Endodermal cell (in vitro differentiated cells): Measurements from ENCODE around the gene ELOVL3. TPM values are rescaled to one million over a fixed set of nuclear protein-coding genes. Genes with fewer than 3 reads are reported as not detected.

Source experiments
- DNase-seq: peaks from one replicate; pipeline ENCODE4 v3.0.0-alpha.2; 2017
- H3K27ac ChIP-seq: 2 replicates; pipeline ENCODE4 v1.5.1; 2013; ENCODE audit warnings: mild to moderate bottlenecking, low read depth, low read length, moderate library complexity
- H3K27me3 ChIP-seq: 2 replicates; pipeline ENCODE4 v1.6.1; 2013; ENCODE audit warnings: mild to moderate bottlenecking, low read length, moderate library complexity; ENCODE audit not compliant: insufficient read depth, control insufficient read depth, poor library complexity, severe bottlenecking
- H3K36me3 ChIP-seq: 2 replicates; pipeline ENCODE4 v1.7.0; 2013; ENCODE audit warnings: mild to moderate bottlenecking, low read length, moderate library complexity; ENCODE audit not compliant: control insufficient read depth, insufficient read depth
- H3K4me1 ChIP-seq: one replicate; pipeline ENCODE4 v1.7.0; 2013; ENCODE audit warnings: low read length; ENCODE audit not compliant: control insufficient read depth, insufficient read depth
- H3K4me3 ChIP-seq: 2 replicates; pipeline ENCODE4 v1.5.1; 2013; ENCODE audit warnings: mild to moderate bottlenecking, low read length, moderate library complexity
- H3K9ac ChIP-seq: 2 replicates; pipeline ENCODE4 v1.6.1; 2013; ENCODE audit warnings: mild to moderate bottlenecking, low read length, moderate library complexity; ENCODE audit not compliant: poor library complexity, severe bottlenecking; ENCODE audit errors: extremely low read depth
- H3K9me3 ChIP-seq: 2 replicates; pipeline ENCODE4 v1.6.1; 2013; ENCODE audit warnings: mild to moderate bottlenecking, low read length, moderate library complexity; ENCODE audit not compliant: control insufficient read depth
- H3K27ac Mint-ChIP-seq: 2 replicates; pipeline ENCODE4 v1.8.0; 2020; ENCODE audit warnings: mixed read lengths
- H3K27me3 Mint-ChIP-seq: 2 replicates; pipeline ENCODE4 v1.8.0; 2021; ENCODE audit warnings: mild to moderate bottlenecking, mixed read lengths; ENCODE audit not compliant: insufficient read depth
- H3K36me3 Mint-ChIP-seq: 2 replicates; pipeline ENCODE4 v1.8.0; 2020; ENCODE audit warnings: low read depth, mixed read lengths
- H3K4me1 Mint-ChIP-seq: 2 replicates; pipeline ENCODE4 v1.8.0; 2020; ENCODE audit warnings: mixed read lengths
- H3K4me3 Mint-ChIP-seq: 2 replicates; pipeline ENCODE4 v1.8.0; 2020; ENCODE audit warnings: mild to moderate bottlenecking, moderate library complexity, mixed read lengths
- H3K9me3 Mint-ChIP-seq: 2 replicates; pipeline ENCODE4 v1.8.0; 2020; ENCODE audit warnings: mild to moderate bottlenecking, mixed read lengths
- WGBS, 2 experiments: methylation state at CpG; one replicate each; pipeline versions ENCODE4 v1.1.5 to v1.1.7; 2013; ENCODE audit warnings: missing lambda C conversion rate in 2 of 2, mixed read lengths in 1 of 2; ENCODE audit not compliant: insufficient coverage in 1 of 2, insufficient read length in 1 of 2; 5-methylcytosine and 5-hydroxymethylcytosine counted together
- total RNA-seq, 2 donors: library from RNA; stranded (reverse); fragmentation: NEBNext Ultra II Directional in 1 of 2; extraction: Animal tissue kit (Norgen Biotek cat#: 25700) in 1 of 2; gene quantifications; 2 replicates in 1 of 2; 3 replicates in 1 of 2; pipeline ENCODE4 v1.2.1, GENCODE V29; 2021
- TF ChIP-seq, protein P1 (sequence below): fragments of 200-600 bp; sonication (generic); conservative IDR thresholded peaks from 2 replicates; pipeline ENCODE4 v1.5.0; 2021; ENCODE audit warnings: antibody characterized with exemption, mild to moderate bottlenecking

The ELOVL3 gene
- total RNA-seq, 2 donors from 2014 or later = not detected

DNA sequence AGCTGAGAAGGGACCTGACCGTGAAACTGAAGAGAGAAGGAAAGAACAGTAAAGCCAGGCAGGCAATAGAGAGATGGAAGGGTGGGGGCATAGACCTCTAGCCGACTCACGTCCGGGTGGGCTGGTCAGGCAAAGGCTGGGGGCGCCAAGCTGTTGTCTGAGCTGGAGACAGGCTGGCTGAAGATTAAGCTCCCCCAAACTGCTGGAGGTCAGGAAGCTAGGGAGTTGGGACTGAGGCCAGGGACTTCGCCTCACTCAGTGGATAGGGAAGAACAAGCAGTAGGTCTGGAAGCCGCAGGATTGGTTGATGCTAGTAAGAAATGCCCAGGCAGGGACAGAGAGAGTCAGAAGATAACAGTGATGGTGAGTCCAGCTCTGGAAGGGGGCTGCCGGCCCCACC, 9.9 kb downstream of the ELOVL3 start:
- Mint-ChIP-seq H3K36me3 (no peaks in the 10 kb centered on the region), H3K4me1 (peaks cover 5% of the 10 kb centered on the region), H3K27ac (no peak overlapping the region), H3K27me3 (peaks cover 98% of the 10 kb centered on the region), H3K9me3 (no peaks in the 10 kb centered on the region), H3K4me3 (no peak overlapping the region)
- Histone ChIP-seq H3K4me1 (no peaks in the 10 kb centered on the region), H3K36me3 (no peaks in the 10 kb centered on the region), H3K27me3 (peaks cover 98% of the 10 kb centered on the region), H3K9ac (no peak overlapping the region), H3K9me3 (no peaks in the 10 kb centered on the region), H3K27ac (no peak overlapping the region), H3K4me3 (no peak overlapping the region)
- DNase-seq = no peak
- 75 to 79% methylated on average over 8 of the region's 8 CpGs for WGBS, 2 experiments
- TF ChIP-seq, protein P1, sequence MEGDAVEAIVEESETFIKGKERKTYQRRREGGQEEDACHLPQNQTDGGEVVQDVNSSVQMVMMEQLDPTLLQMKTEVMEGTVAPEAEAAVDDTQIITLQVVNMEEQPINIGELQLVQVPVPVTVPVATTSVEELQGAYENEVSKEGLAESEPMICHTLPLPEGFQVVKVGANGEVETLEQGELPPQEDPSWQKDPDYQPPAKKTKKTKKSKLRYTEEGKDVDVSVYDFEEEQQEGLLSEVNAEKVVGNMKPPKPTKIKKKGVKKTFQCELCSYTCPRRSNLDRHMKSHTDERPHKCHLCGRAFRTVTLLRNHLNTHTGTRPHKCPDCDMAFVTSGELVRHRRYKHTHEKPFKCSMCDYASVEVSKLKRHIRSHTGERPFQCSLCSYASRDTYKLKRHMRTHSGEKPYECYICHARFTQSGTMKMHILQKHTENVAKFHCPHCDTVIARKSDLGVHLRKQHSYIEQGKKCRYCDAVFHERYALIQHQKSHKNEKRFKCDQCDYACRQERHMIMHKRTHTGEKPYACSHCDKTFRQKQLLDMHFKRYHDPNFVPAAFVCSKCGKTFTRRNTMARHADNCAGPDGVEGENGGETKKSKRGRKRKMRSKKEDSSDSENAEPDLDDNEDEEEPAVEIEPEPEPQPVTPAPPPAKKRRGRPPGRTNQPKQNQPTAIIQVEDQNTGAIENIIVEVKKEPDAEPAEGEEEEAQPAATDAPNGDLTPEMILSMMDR = no peak

DNA sequence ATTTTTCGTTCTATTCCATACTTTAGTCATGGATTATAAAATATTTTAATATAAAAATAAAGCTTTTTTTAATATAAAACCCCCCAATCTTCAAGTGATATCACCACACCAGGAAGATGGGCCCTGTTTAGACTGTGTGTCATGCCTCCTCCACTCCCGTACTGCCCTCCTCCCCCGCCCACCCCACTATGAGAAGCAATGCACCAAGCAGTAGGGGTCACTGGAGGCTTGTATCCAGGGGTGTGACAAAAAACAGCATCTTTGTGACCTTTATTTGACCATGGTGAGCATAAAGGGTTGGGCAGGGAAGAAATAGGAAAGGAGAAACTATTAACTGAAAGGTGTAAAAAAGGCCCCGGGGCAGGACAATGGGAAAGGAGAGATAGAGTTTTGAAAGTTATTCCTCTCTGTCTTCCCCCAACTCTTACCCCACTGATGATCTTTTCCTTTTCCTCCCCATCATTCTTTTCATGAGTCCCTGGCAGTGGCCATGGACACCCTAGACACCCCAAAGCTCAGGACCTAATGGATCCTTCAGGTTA, 11.7 kb downstream of the ELOVL3 start:
- no peak overlapping the region for H3K4me3 Mint-ChIP-seq
- H3K4me1 ChIP-seq = no peaks in the 10 kb centered on the region

DNA sequence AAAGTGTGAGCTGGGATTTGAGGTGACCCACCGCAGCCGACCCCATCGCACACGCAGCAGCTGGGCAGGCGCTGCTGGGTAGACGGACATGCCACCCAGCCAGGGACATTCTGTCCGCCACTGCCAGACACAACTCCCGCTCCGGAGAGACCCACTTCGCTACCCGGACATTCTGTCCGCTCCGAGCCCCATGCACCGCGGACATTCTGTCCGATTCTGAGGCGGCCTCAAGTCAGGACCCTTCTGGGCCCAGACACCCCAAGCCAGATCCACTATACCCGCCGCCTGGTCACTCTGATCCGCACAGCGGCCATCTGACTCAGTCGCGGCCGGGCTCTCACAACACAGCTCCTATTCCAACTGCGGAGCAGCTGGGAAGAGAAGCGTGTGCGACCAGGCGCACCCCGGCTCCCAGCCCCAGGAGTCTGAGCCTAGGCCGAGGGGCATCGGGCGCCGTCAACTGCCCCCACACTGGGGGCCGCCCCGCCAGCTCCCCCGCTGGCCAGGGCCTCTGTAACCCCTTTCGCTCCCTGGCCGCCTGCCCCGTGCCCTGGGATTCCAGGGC, 14.4 kb downstream of the ELOVL3 start:
- Histone ChIP-seq H3K27me3 (peaks cover 79% of the 10 kb centered on the region), H3K4me3 (peak overlapping the region; percentile 79), H3K27ac (no peak overlapping the region), H3K9ac (no peak overlapping the region), H3K9me3 (no peaks in the 10 kb centered on the region), H3K4me1 (no peaks in the 10 kb centered on the region), H3K36me3 (no peaks in the 10 kb centered on the region)
- TF ChIP-seq, protein P1 = no peak
- peaks cover 85% of the 10 kb centered on the region for H3K27me3 Mint-ChIP-seq
- H3K4me3 Mint-ChIP-seq = peak overlapping the region; percentile 51
- peaks cover 15% of the 10 kb centered on the region for H3K4me1 Mint-ChIP-seq
- no peak overlapping the region for H3K27ac Mint-ChIP-seq
- H3K36me3 Mint-ChIP-seq = no peaks in the 10 kb centered on the region
- peak; percentile 69 for DNase-seq
- H3K9me3 Mint-ChIP-seq = no peaks in the 10 kb centered on the region
- 30% methylated on average over 9 to 39 of the region's 39 CpGs for WGBS, 2 experiments

More for the DNA sequence above, 11.7 kb downstream of the ELOVL3 start:
- DNase-seq = no peak
- Histone ChIP-seq H3K4me3 (no peak overlapping the region), H3K9ac (no peak overlapping the region), H3K36me3 (no peaks in the 10 kb centered on the region), H3K27me3 (peaks cover 96% of the 10 kb centered on the region), H3K27ac (no peak overlapping the region), H3K9me3 (no peaks in the 10 kb centered on the region)
- 100% methylated on average over 2 of the region's 4 CpGs; no CpG with 5 or more reads in 1 of the 2 experiments for WGBS, 2 experiments
- Mint-ChIP-seq H3K27me3 (peaks cover 97% of the 10 kb centered on the region), H3K9me3 (no peaks in the 10 kb centered on the region), H3K4me1 (peaks cover 9% of the 10 kb centered on the region), H3K27ac (no peak overlapping the region), H3K36me3 (no peaks in the 10 kb centered on the region)
- TF ChIP-seq, protein P1 = no peak
